HL-60 (cell line): ENCODE results near the gene MAP7D1.
"Not testable (repeated sequence)": the region's sequence is repeated elsewhere in the genome, so short reads cannot be mapped to it uniquely, and the experiment has no call there.

Experiments used
- DNase-seq, 2 experiments: peaks; one replicate each; pipeline ENCODE4 v3.0.0-alpha.2; 2010 to 2020; ENCODE audit warnings: low read depth in 1 of 2, low spot score in 1 of 2
- H3K27ac ChIP-seq: fragments of 250-450 bp; sonication (Bioruptor Pico); replicated peaks from 2 replicates; pipeline ENCODE4 v1.5.1; 2020; ENCODE audit warnings: mild to moderate bottlenecking, moderate library complexity
- H3K27me3 ChIP-seq: fragments of 250-450 bp; sonication (Bioruptor Pico); 2 replicates; pipeline ENCODE4 v1.5.1; 2021; ENCODE audit warnings: mild to moderate bottlenecking, moderate library complexity; ENCODE audit not compliant: insufficient read depth, poor library complexity, severe bottlenecking
- H3K4me3 ChIP-seq: replicated peaks from 2 replicates; pipeline ENCODE4 v1.5.1; 2011; ENCODE audit warnings: mild to moderate bottlenecking, control low read depth, low read length; ENCODE audit not compliant: insufficient read depth
- CTCF ChIP-seq: IDR thresholded peaks from one replicate; pipeline ENCODE4 v1.5.1; 2011; ENCODE audit warnings: low read length, control low read depth, inconsistent platforms; ENCODE audit not compliant: insufficient read depth
- GABPA ChIP-seq: IDR thresholded peaks from 2 replicates; pipeline ENCODE4 v1.6.1; 2012; ENCODE audit warnings: low read depth
- POLR2AphosphoS5 ChIP-seq: IDR thresholded peaks from 2 replicates; pipeline ENCODE4 v1.6.1; 2012; ENCODE audit warnings: low read depth
- REST ChIP-seq: IDR thresholded peaks from 2 replicates; pipeline ENCODE4 v1.6.1; 2012; ENCODE audit warnings: low read depth; ENCODE audit not compliant: insufficient replicate concordance
- SPI1 ChIP-seq: IDR thresholded peaks from 2 replicates; pipeline ENCODE4 v1.6.1; 2012; ENCODE audit warnings: low read depth, mild to moderate bottlenecking, borderline replicate concordance

Gene MAP7D1

GRCh38 chr1:36217670-36218069 is 61.7 kb downstream of the MAP7D1 start:
- Histone ChIP-seq H3K27me3 (no peaks in the 10 kb centered on the region), H3K27ac (no peak overlapping the region)
- TF ChIP-seq POLR2AphosphoS5 = no peak
- TF ChIP-seq REST = no peak
- TF ChIP-seq CTCF = no peak

GRCh38 chr1:36221901-36222300 is 65.9 kb downstream of the MAP7D1 start:
- not testable (repeated sequence) for H3K4me3 ChIP-seq, DNase-seq, H3K27me3 ChIP-seq, H3K27ac ChIP-seq

More at GRCh38 chr1:36217670-36218069, 61.7 kb downstream of the MAP7D1 start:
- no peak for DNase-seq
- no peak overlapping the region for H3K4me3 ChIP-seq

- peak overlapping the region; percentile 93 for H3K4me3 ChIP-seq
- peak overlapping the region; percentile 85 for H3K27ac ChIP-seq
- no peak for DNase-seq
- H3K27me3 ChIP-seq = no peaks in the 10 kb centered on the region
- no peak for TF ChIP-seq POLR2AphosphoS5
- no peak for TF ChIP-seq CTCF
- TF ChIP-seq SPI1 = no peak
- TF ChIP-seq REST = no peak
- no peak for TF ChIP-seq GABPA
Observed at GRCh38 chr1:36222481-36223380, 66.8 kb downstream of the MAP7D1 start.

- Histone ChIP-seq H3K27ac (peak overlapping the region; percentile 85), H3K4me3 (peak overlapping the region; percentile 93), H3K27me3 (no peaks in the 10 kb centered on the region)
- TF ChIP-seq CTCF (no peak), SPI1 (no peak), GABPA (no peak), POLR2AphosphoS5 (no peak; the same call in 1 of the 2 replicates), REST (no peak)
- peak in 1 of 2 experiments; percentile 43 for DNase-seq
Observed at GRCh38 chr1:36223381-36223995, 67.5 kb downstream of the MAP7D1 start.
